AG09309 (cell line): Measurements from ENCODE around the gene NAA20.
A peak's percentile ranks its signal among the peaks of the same experiment; 100 is the strongest.

Experiments used
- DNase-seq: peaks from one replicate; pipeline ENCODE4 v3.0.0-alpha.2; 2010; ENCODE audit warnings: low read depth
- H3K4me3 ChIP-seq: 2 replicates; pipeline ENCODE4 v1.5.1; 2011; ENCODE audit warnings: mild to moderate bottlenecking, low read depth, low read length, moderate library complexity; ENCODE audit not compliant: control insufficient read depth
- TF ChIP-seq, protein P1 (sequence below): IDR thresholded peaks from 2 replicates; pipeline ENCODE4 v1.5.1; 2011; ENCODE audit warnings: mild to moderate bottlenecking, low read depth, low read length, inconsistent platforms; ENCODE audit not compliant: insufficient read depth, control insufficient read depth; ENCODE audit errors: missing control alignments

NAA20 gene

DNA sequence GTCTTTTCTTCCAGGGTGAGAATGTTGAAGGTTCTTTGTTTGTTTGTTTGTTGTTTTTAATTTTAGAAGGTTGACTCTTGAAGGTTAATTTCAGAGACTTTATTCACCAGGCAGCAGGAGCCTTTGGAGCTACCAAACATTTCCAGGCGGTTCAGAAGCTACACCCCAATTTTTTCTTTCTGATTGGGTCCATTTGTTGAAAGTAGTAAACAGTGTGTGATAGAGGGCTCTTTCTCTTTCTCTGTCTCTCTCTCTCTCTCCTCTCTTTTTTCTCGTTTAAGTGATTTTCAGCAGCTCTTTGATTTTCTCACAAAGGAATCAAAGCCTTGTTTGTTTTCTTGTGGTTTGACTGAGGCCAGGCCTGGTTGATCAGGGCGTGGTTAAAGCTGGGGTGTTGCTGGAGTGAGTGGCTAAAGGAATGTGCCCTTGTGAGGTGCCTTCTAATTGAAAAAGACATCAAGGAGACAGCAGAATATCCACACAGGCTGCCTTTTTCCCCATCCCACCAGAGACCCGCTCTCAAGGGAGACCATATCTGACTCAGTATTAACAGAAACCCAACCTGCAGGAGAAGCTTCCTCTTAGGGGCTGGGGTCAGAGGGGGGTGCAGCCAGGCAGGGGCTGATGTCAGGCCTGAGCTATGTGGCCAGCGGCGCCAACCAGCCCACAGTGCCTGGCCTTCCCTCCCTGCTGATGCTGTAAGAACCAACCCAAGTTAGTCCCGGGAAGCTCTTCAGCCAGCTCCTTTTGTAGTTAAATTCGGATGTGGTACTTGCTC, 40.4 kb upstream of the NAA20 start:
- peak overlapping the region; percentile 78 for H3K4me3 ChIP-seq
- TF ChIP-seq, protein P1, sequence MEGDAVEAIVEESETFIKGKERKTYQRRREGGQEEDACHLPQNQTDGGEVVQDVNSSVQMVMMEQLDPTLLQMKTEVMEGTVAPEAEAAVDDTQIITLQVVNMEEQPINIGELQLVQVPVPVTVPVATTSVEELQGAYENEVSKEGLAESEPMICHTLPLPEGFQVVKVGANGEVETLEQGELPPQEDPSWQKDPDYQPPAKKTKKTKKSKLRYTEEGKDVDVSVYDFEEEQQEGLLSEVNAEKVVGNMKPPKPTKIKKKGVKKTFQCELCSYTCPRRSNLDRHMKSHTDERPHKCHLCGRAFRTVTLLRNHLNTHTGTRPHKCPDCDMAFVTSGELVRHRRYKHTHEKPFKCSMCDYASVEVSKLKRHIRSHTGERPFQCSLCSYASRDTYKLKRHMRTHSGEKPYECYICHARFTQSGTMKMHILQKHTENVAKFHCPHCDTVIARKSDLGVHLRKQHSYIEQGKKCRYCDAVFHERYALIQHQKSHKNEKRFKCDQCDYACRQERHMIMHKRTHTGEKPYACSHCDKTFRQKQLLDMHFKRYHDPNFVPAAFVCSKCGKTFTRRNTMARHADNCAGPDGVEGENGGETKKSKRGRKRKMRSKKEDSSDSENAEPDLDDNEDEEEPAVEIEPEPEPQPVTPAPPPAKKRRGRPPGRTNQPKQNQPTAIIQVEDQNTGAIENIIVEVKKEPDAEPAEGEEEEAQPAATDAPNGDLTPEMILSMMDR: no peak
- DNase-seq: no peak

DNA sequence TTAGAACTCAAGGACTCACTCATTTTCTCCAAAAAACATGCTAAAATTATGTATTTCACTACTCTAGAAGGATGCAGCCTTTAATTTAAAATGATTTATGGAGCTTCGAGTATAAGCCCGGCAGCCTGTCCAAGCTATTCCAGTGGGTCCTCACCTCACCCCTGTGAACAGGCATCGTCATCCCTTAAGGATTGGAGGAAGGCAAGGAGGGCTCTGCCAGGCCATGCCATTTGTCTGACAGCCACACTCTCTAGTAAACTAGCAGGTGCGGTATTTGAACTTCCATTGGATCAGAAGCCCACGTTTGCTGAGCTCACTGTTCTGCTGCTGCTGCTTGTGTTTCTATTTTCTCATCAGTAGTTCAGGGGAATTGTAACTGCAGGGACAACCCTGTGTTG, 39.8 kb upstream of the NAA20 start:
- no peak for DNase-seq
- peak overlapping the region; percentile 78 for H3K4me3 ChIP-seq
- TF ChIP-seq, protein P1: no peak

DNA sequence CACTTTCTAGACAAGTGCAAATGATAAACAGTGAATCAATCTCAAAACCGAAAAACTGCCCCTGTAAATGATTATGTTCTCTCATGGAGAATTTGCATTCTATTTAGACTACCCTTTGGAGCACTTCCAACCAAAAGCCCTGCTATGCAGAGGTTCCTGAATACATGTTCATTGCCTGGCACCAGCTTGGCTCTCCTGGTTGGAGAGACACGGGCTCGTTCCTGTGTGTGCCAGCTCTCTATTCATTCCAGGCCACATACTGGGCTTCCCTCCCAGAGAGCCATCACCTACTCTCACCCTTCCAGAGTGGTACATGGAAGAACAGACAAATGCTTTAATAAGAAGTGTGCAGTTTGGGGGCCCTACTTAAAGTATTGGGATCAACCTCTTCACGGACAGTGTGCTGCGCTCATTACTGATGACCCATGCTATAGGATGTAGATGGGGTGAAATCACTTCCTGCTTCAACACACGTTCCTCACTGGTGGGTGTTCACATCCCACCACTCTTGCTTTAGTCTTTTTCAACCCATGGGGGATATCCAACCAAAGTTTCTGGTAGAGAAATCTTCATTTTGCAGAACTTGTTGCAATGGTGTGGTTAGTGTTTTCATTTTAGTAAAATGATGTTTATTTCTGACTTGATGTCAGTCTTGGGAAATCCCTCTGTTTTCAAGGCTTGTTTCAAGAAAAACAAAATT, 38.5 kb upstream of the NAA20 start:
- H3K4me3 ChIP-seq: peak overlapping the region; percentile 1; the same call in 1 of the 2 replicates
- TF ChIP-seq, protein P1: no peak
- no peak for DNase-seq

DNA sequence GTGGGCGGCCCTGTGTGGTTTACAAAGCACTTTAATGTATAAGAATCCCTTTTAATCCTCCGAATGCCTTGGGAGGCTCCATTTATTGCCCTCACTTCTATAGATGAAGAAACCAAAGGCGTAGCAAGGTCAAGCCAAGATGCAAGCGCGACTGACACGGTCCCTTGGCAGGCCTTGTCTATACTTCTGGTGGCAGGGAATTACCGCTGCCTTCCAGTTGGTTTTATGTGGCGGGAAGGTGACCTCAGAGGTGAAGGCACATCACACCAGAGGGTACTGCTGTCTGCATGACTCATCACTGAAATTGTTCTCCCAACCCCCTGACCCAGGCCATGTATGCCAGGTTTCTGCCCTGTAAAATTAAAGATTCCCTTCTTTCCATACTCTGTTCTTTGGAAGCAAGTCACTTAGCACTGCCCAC, 36.1 kb upstream of the NAA20 start:
- no peak for DNase-seq
- H3K4me3 ChIP-seq: no peak overlapping the region
- TF ChIP-seq, protein P1: no peak

DNA sequence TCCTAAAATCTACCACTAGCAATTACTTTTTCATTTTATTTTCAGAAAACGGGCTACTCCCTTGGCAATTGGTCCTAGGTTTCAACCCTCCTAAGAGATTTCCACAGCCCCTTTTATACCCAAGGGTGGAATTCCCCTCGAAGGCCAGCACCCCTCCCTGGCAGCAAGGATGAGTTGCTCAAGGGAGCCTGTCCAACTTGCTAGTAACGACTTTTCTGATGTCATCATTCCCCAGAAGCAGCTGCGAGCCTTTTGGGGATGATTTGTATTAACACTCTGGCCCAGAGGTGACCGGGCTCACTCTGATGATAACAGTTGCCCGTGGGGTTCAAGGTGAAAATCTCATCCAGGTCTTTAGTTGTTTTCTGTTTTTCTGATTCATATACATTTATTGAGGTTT, 30.7 kb upstream of the NAA20 start:
- no peak overlapping the region for H3K4me3 ChIP-seq
- no peak for DNase-seq

DNA sequence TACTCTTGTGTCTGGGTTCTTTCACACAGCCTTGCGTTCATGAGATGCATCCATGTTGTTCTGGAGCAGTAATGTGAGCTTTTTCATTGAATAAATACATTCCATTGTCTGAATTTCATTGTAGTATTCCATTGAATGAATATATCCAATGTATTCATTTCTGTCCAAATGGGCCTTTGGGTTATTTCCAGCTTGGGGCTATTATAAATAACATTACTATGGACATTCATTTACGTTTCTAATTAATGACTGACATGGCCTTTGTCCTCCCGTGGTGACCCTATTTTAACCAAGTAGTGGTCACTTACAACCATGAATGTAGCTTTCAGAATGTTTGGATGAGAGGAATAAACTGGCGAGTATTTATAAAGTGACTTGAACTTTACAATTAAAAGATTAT, 30.1 kb upstream of the NAA20 start:
- TF ChIP-seq, protein P1: no peak
- H3K4me3 ChIP-seq: no peak overlapping the region
- no peak for DNase-seq

More for the DNA sequence above, 30.7 kb upstream of the NAA20 start:
- TF ChIP-seq, protein P1: no peak
